ENCODE measurements around the gene TTC22. TPM values are rescaled to one million over a fixed set of nuclear protein-coding genes. Genes with fewer than 3 reads are reported as not detected.

TTC22 gene
- total and polyA plus RNA-seq, 2 of the 4 experiments (the other 2 are of a cell fraction): not detected

- DNase-seq (peak; percentile 34), ATAC-seq (ENCODE audit: low read depth) (peak; percentile 56)
- intact Hi-C loops (cut with micrococcal nuclease): loop anchor here (2.0 kb wide), 1 partner anchor 119 kb away; no protein-coding TSS in a partner anchor
- no peak overlapping the region for H4K8ac ChIP-seq (ENCODE audit: low read depth in 2 of 2, low read length in 2 of 2)
- BruUV-seq (replicated peaks): no TSS peak
- no peak overlapping the region for H2AK9ac ChIP-seq (replicated peaks; ENCODE audit: low read depth, low read length, poor library complexity)
- WGBS, 2 experiments (ENCODE audit: extremely low coverage in 2 of 2, insufficient read length in 1 of 2): 76% methylated on average over 4 of the region's 13 CpGs; no CpG with 5 or more reads in 1 of the 2 experiments
- no peaks in the 10 kb centered on the region for H3K4me1 ChIP-seq (ENCODE audit: control insufficient read depth, insufficient read depth, low read length)
- H2BK15ac ChIP-seq (ENCODE audit: low read depth, low read length): no peak overlapping the region
- TF ChIP-seq RAD21 (IDR thresholded peaks at IDR 0.05; ENCODE audit: low read length) (peak; percentile 57), CTCF (conservative IDR thresholded peaks at IDR 0.05; ENCODE audit: low read depth, low read length) (peak; percentile 50), RFX5 (IDR thresholded peaks at IDR 0.05; ENCODE audit: low read depth, low read length) (no peak), ELK1 (IDR thresholded peaks at IDR 0.05; ENCODE audit: borderline replicate concordance, low read depth, low read length) (no peak), MAZ (IDR thresholded peaks at IDR 0.05; ENCODE audit: borderline replicate concordance, low read depth, low read length) (no peak), POLR2A (IDR thresholded peaks at IDR 0.05; ENCODE audit: low read depth, low read length) (no peak), NFE2L2 (IDR thresholded peaks at IDR 0.05; ENCODE audit: low read depth, low read length) (no peak), FOS (IDR thresholded peaks at IDR 0.05; ENCODE audit: low read depth, low read length) (no peak), BHLHE40 (IDR thresholded peaks at IDR 0.05; ENCODE audit: low read depth, low read length) (no peak), SMC3 (IDR thresholded peaks at IDR 0.05; ENCODE audit: low read depth, low read length) (peak; percentile 54), MAFK (IDR thresholded peaks at IDR 0.05; ENCODE audit: low read depth, low read length) (no peak), CHD1 (IDR thresholded peaks at IDR 0.05; ENCODE audit: low read depth, low read length) (no peak)
- no peak overlapping the region for H4K5ac ChIP-seq (ENCODE audit: low read depth, low read length)
- H4K20me1 ChIP-seq (ENCODE audit: insufficient read depth, low read length): no peaks in the 10 kb centered on the region
- H3K4ac ChIP-seq (ENCODE audit: low read depth, low read length): no peak overlapping the region
- H3K36me3 ChIP-seq (ENCODE audit: control insufficient read depth, insufficient read depth, low read length): no peaks in the 10 kb centered on the region
- no peak overlapping the region for H3K4me3 ChIP-seq (ENCODE audit: insufficient read depth, low read depth, low read length)
- H2AFZ ChIP-seq (replicated peaks; ENCODE audit: low read length, poor library complexity): no peak overlapping the region
- H2AK5ac ChIP-seq (ENCODE audit: low read depth, low read length): no peak overlapping the region
- dilution Hi-C loops (cut with HindIII; ENCODE audit: low sequenced_read_pairs, unreplicated experiment): no loop called here
- in situ Hi-C loops (cut with MboI; ENCODE audit: low sequenced_read_pairs): loop anchor here (25.0 kb wide), 1 partner anchor 930 kb away; no protein-coding TSS in a partner anchor
- H3K9me1 ChIP-seq (ENCODE audit: insufficient read depth, low read length): no peaks in the 10 kb centered on the region
- no peak overlapping the region for H3K23ac ChIP-seq (ENCODE audit: low read depth, low read length)
- peaks cover 48% of the 10 kb centered on the region for H3K27me3 ChIP-seq (ENCODE audit: control insufficient read depth, insufficient read depth, low read length)
- CTCF ChIA-PET: interaction anchor here (0.7 to 1.1 kb wide), 3 partner anchors 9 to 507 kb away, joined by 3 to 4 read pairs (median 3); no protein-coding TSS in a partner anchor
- peaks cover 3% of the 10 kb centered on the region for H3K9me3 ChIP-seq (ENCODE audit: control insufficient read depth, insufficient read depth, low read length)
- H4K91ac ChIP-seq (ENCODE audit: insufficient read depth, low read depth, low read length): no peak overlapping the region
- no peak overlapping the region for H3K14ac ChIP-seq (replicated peaks; ENCODE audit: low read depth, low read length)
- POLR2A ChIA-PET (ENCODE audit: unreplicated experiment): no interaction called here
- no peak overlapping the region for H3K18ac ChIP-seq (ENCODE audit: low read depth, low read length)
- H3K9ac ChIP-seq (ENCODE audit: low read depth, low read length): no peak overlapping the region
- no peak overlapping the region for H3K4me2 ChIP-seq (ENCODE audit: low read depth, low read length)
- H2BK120ac ChIP-seq (ENCODE audit: low read depth, low read length): no peak overlapping the region
- no peak overlapping the region for H3K27ac ChIP-seq (ENCODE audit: insufficient read depth, low read length)
- no peak overlapping the region for H2BK20ac ChIP-seq (ENCODE audit: low read depth, low read length)
- H3K56ac ChIP-seq (ENCODE audit: extremely low read depth, insufficient read depth, low read length): no peak overlapping the region
- H2BK5ac ChIP-seq (ENCODE audit: low read depth, low read length, poor library complexity, severe bottlenecking): no peak overlapping the region
- H3K79me1 ChIP-seq (ENCODE audit: low read depth in 1 of 2, low read length in 2 of 2): no peaks in the 10 kb centered on the region
Measured at GRCh38 chr1:54791880-54792522, 9.1 kb downstream of the TTC22 start.

Data from IMR-90 (cell line).